HG02759 (cell line): Measurements from ENCODE around the gene PTPRN2.

ENCODE experiments used
- ATAC-seq: cut with Tn5 transposase; IDR thresholded peaks from one replicate; pipeline ENCODE4 v1.9.1; 2021; ENCODE audit warnings: mild to moderate bottlenecking, moderate library complexity; ENCODE audit not compliant: unreplicated experiment

Gene PTPRN2

GRCh38 chr7:158068853-158069252 lies 518.8 kb downstream of the PTPRN2 start:
- no peak for ATAC-seq

GRCh38 chr7:158067931-158068482 lies 519.6 kb downstream of the PTPRN2 start:
- ATAC-seq = no peak

GRCh38 chr7:158067219-158067930 lies 520.2 kb downstream of the PTPRN2 start:
- ATAC-seq = no peak

- no peak for ATAC-seq
Observed at GRCh38 chr7:158066085-158066484, 521.5 kb downstream of the PTPRN2 start.

- ATAC-seq = no peak
Observed at GRCh38 chr7:158065340-158065739, 522.3 kb downstream of the PTPRN2 start.

- ATAC-seq = no peak
Observed at GRCh38 chr7:158064631-158065030, 523.0 kb downstream of the PTPRN2 start.

GRCh38 chr7:158063850-158064610 lies 523.6 kb downstream of the PTPRN2 start:
- no peak for ATAC-seq

- no peak for ATAC-seq
Observed at GRCh38 chr7:158062661-158063060, 525.0 kb downstream of the PTPRN2 start.

- ATAC-seq = no peak
Observed at GRCh38 chr7:158061884-158062656, 525.6 kb downstream of the PTPRN2 start.

GRCh38 chr7:158061026-158061630 lies 526.5 kb downstream of the PTPRN2 start:
- ATAC-seq = no peak

- ATAC-seq = no peak
Observed at GRCh38 chr7:158060216-158060615, 527.4 kb downstream of the PTPRN2 start.

GRCh38 chr7:158057446-158057845 lies 530.2 kb downstream of the PTPRN2 start:
- no peak for ATAC-seq

- ATAC-seq = no peak
Observed at GRCh38 chr7:158056761-158057160, 530.9 kb downstream of the PTPRN2 start.

GRCh38 chr7:158055726-158056510 lies 531.7 kb downstream of the PTPRN2 start:
- ATAC-seq = no peak

GRCh38 chr7:158054611-158055010 lies 533.0 kb downstream of the PTPRN2 start:
- ATAC-seq = no peak

GRCh38 chr7:158054081-158054480 lies 533.5 kb downstream of the PTPRN2 start:
- ATAC-seq = no peak

GRCh38 chr7:158053183-158053915 lies 534.3 kb downstream of the PTPRN2 start:
- ATAC-seq = no peak

- ATAC-seq = no peak
Observed at GRCh38 chr7:158052381-158053060, 535.1 kb downstream of the PTPRN2 start.

GRCh38 chr7:158051776-158052175 lies 535.8 kb downstream of the PTPRN2 start:
- no peak for ATAC-seq
